Fibroblast of the aortic adventitia (primary cell): Measurements from ENCODE around the gene AKAP12. TPM values are rescaled to one million over a fixed set of nuclear protein-coding genes. Genes with fewer than 3 reads are reported as not detected.

ENCODE experiments used
- DNase-seq: peaks from one replicate; pipeline ENCODE4 v3.0.0-alpha.2; 2010; ENCODE audit warnings: low read depth
- H3K4me3 ChIP-seq: 2 replicates; pipeline ENCODE4 v1.5.1; 2011; ENCODE audit warnings: low read depth, mild to moderate bottlenecking, control low read depth, low read length, moderate library complexity
- total RNA-seq: library from RNA; depleted of rRNA; stranded (reverse); fragments of >200 nt; gene quantifications from 2 replicates; pipeline ENCODE4 v1.2.3, GENCODE V29; 2012; ENCODE audit warnings: low replicate concordance
- TF ChIP-seq, protein P1 (sequence below): IDR thresholded peaks from 2 replicates; pipeline ENCODE4 v1.5.1; 2011; ENCODE audit warnings: mild to moderate bottlenecking, low read length, control low read depth, inconsistent platforms; ENCODE audit not compliant: insufficient read depth

AKAP12 gene
- total RNA-seq, 1 donor: 196 TPM

DNA sequence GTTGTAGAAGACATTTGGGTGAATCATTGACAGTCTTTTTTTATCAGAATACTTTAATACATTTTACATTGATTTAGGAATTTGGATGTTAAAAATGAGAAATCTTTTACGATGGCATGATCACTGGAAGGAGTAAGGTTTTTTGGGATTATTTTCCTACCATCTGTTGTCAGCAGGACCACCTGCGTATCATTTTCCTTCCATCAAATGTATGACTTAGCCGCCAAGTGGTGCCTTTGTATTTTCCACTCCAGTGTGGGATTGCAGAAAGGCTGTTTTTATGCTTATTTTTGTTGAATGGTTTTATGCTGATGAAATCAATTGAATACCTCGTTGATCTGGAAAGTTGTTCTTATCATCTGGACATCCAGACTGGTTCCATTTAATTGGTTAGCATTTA lies 35.8 kb downstream of the AKAP12 start:
- TF ChIP-seq, protein P1, sequence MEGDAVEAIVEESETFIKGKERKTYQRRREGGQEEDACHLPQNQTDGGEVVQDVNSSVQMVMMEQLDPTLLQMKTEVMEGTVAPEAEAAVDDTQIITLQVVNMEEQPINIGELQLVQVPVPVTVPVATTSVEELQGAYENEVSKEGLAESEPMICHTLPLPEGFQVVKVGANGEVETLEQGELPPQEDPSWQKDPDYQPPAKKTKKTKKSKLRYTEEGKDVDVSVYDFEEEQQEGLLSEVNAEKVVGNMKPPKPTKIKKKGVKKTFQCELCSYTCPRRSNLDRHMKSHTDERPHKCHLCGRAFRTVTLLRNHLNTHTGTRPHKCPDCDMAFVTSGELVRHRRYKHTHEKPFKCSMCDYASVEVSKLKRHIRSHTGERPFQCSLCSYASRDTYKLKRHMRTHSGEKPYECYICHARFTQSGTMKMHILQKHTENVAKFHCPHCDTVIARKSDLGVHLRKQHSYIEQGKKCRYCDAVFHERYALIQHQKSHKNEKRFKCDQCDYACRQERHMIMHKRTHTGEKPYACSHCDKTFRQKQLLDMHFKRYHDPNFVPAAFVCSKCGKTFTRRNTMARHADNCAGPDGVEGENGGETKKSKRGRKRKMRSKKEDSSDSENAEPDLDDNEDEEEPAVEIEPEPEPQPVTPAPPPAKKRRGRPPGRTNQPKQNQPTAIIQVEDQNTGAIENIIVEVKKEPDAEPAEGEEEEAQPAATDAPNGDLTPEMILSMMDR: no peak

GRCh38 chr6:151276112-151276740 lies 36.5 kb downstream of the AKAP12 start:
- H3K4me3 ChIP-seq: peak overlapping the region; percentile 18
- TF ChIP-seq, protein P1: peak; percentile 29
- DNase-seq: peak; percentile 90

More for the DNA sequence above, 35.8 kb downstream of the AKAP12 start:
- DNase-seq: no peak
- H3K4me3 ChIP-seq: no peak overlapping the region

DNA sequence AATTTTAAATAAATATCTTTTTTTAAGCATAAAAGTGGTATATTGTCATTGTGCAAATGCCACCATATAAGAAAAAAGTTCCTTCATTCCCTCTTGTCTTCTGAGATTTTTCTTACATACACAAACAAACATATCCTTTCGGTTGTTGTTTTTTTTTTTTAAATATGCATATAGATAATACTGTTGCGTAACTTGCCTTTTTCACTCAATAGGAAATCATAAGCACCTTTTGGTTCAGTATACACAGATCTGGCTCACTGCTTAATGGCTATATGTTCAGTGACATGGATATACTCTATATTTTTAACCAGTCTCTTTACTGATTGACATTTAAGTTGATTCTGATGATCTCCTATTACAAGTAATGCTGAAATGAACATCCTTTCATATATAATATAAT lies 40.1 kb downstream of the AKAP12 start:
- DNase-seq: no peak
- no peak overlapping the region for H3K4me3 ChIP-seq
- TF ChIP-seq, protein P1: no peak

DNA sequence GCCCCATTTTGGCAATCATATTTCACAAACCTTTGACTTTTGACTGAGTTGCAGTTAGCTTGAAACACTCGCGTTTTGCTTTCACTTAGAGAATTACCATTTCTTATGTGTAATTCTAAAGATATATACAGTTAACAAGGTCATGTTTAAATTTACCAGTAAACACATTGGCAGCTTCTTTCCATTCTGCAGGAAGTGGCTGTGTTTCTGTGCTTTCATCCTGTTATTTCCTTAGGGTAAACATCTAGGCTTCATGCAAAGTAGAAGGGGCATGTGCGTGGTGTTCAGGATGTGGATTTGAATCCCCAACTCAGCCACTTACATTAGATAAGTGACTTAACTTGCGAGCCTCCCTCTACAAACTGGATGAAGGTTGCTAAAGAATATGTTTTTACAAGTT lies 41.1 kb downstream of the AKAP12 start:
- no peak for DNase-seq
- TF ChIP-seq, protein P1: no peak
- H3K4me3 ChIP-seq: no peak overlapping the region

DNA sequence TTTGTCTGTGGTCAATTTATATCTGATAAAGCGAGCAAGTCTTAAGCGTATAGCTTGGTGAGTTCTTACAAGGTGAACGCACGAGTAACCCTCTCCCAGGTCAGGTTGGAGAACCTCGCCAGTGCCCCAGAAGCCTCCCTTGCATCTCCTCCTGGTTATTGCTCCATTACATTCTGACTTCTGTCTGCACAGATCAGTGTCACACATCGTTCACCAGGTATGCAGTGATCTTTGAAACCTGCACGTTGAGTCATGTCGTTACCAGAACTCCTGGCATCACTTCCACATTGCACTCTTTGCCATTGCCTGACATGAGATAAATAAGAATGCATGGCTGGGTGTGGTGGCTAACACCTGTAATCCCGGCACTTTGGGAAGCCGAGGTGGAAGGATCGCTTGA lies 44.2 kb downstream of the AKAP12 start:
- DNase-seq: no peak

GRCh38 chr6:151284548-151285017 lies 44.8 kb downstream of the AKAP12 start:
- DNase-seq: no peak
- peak overlapping the region; percentile 10 for H3K4me3 ChIP-seq
- TF ChIP-seq, protein P1: no peak

More for the DNA sequence above, 44.2 kb downstream of the AKAP12 start:
- TF ChIP-seq, protein P1: no peak
- H3K4me3 ChIP-seq: no peak overlapping the region

DNA sequence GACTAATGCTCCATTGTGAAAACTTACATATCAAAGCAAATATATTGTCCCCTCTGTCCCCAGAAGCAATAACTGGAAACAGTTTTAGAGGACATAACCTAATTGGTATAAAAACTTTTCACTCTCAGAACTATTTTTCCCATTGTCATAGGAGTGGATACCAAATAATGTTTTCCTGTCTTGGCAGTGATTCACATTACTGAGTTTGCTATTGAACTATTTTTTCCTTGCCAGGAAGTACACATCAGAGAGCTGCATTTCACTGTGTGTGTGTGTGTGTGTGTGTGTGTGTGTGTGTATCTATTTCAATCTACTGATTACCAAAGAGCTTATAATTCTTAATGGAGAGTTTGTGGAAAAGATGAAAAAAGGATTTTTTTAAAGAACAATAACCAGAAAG lies 45.4 kb downstream of the AKAP12 start:
- TF ChIP-seq, protein P1: no peak
- H3K4me3 ChIP-seq: no peak overlapping the region
- DNase-seq: peak; percentile 87
